Measurements from ENCODE around the gene RRP7A.

- TF ChIP-seq CTCF (IDR thresholded peaks at IDR 0.05; ENCODE audit: extremely low read depth in 1 of 2, insufficient read depth in 1 of 2, low read depth in 1 of 2, low read length in 2 of 2): no peak
- no peak for TF ChIP-seq POLR2AphosphoS5 (IDR thresholded peaks at IDR 0.05; ENCODE audit: insufficient read depth, low read depth, low read length)
- no peak for TF ChIP-seq MYC (IDR thresholded peaks at IDR 0.05; ENCODE audit: low read depth, low read length)
- TF ChIP-seq POLR2A (IDR thresholded peaks at IDR 0.05; ENCODE audit: low read depth, low read length): no peak
- TF ChIP-seq JUN (IDR thresholded peaks at IDR 0.05; ENCODE audit: borderline replicate concordance, insufficient read depth, insufficient read length, low read depth): no peak
- no peak for TF ChIP-seq EZH2 (IDR thresholded peaks at IDR 0.05; ENCODE audit: borderline replicate concordance, low read depth, low read length, severe bottlenecking)
- no peak for TF ChIP-seq MAX (IDR thresholded peaks at IDR 0.05; ENCODE audit: insufficient read depth, insufficient read length)
These were observed 28.0 kb upstream of the RRP7A start for GRCh38 chr22:42547562-42547961.
